SIG-M5 treated with dmso at 0.1 percent for 504 hours (cell line): Measurements from ENCODE around the gene KCNN3.

ENCODE experiments used
- DNase-seq: peaks from one replicate; lab custom pipeline; 2025; ENCODE audit not compliant: unreplicated experiment; lab: John Stamatoyannopoulos, UW

KCNN3 gene

DNA sequence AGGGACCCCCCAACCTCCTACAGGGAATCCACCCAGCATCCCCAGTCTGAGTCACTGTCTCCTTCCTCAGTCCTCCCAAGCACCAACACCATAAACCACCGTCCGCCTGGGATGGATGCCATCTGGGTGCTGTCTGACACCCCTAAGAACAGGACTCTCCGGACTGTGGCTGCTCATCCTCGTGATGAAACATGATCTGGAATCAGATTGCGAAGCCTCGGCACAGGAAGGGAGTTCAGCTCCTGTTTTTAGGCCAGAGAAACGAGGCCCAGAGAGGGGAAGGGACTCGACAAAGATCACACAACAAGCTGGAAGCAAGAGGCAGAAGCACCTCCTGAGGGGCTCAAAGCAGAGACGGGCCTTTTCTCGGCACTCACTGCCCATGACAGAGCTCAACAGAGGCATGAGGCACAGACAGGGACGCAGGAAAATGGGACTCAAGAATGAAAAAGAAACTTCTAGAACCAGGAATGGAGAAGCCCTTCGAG is 8.4 kb downstream of the KCNN3 start:
- DNase-seq: no peak

- peak; percentile 68 for DNase-seq
These were observed 9.8 kb downstream of the KCNN3 start for GRCh38 chr1:154860156-154860870.

GRCh38 chr1:154859786-154860155 is 10.3 kb downstream of the KCNN3 start:
- no peak for DNase-seq

- DNase-seq: no peak
These were observed 10.8 kb downstream of the KCNN3 start for GRCh38 chr1:154859151-154859785.

GRCh38 chr1:154857441-154858215 is 12.5 kb downstream of the KCNN3 start:
- no peak for DNase-seq

DNA sequence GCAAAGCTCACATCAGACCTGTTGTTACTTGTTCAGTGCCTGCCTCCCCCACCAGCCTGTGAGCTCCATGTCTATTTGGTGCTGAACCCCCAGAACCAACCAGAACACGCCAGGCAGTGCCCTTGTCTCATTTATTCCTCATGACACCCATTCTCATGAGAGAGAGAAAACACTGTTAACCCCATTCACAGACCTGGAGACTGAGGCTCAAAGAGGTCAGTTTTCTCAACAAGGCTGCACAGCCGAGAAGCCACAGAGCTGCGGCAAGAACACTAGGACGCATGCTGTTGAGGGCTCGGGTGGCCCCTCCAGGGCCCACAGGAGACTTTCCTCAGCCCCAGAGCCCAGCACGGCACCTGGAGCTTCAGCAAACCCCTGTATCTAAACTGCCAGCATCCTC is 13.1 kb downstream of the KCNN3 start:
- DNase-seq: no peak

DNA sequence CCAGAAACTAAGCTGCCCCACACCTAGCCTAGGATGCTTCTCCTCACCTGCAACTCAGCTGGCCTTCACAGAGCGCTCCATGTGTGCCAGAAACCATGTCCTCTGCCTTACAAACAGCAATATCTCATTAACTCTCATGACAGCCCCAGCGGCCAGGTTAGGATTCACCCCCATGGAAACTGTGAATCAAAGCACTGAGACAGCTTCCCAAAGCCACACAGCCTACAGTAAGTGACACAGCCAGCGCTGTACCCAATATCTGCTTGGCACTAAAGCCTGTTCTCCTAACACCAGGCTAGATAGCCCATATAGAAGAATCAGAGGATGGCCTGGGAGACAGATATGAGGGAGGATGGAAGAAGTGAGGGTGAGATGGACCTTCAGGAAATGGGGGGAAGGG is 13.5 kb downstream of the KCNN3 start:
- DNase-seq: no peak

DNA sequence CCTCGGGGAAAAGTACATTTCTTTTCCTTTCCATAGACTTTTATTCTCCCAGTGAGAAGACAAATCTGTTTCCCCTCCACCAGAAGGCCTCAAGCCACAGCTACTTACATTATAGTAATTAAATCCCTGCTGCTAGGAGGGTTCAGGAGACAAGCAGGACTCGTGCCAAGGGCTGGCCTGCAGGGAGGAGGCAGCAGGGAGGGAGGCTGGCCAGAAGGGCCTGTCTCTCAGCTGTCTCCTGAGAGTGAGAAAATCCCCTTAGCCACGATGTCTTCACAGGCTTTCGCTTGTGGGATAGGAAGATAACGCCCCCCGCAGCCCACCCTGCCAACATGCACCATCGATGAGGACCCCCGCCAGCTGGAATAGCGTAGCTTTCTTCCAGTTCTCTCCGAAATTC is 14.0 kb downstream of the KCNN3 start:
- no peak for DNase-seq

GRCh38 chr1:154855186-154855851 is 14.8 kb downstream of the KCNN3 start:
- no peak for DNase-seq

DNA sequence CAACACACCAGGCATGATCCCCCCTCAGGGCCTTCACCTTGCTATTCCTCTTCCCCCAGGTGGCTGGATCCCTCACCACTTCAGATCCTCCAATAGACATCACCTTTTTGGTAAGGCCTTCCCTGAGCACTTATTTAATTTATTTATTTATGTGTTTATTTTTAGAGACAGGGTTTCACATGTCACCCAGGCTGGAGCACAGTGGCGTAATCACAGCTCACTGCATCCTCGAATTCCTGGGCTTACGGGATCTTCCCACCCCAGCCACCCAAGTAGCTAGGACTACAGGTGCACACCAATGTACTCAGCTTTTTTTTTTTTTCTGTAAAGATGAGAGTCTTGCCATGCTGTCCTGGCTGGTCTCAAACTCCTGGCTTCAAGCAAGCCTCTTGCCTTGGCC is 17.2 kb downstream of the KCNN3 start:
- DNase-seq: no peak

DNA sequence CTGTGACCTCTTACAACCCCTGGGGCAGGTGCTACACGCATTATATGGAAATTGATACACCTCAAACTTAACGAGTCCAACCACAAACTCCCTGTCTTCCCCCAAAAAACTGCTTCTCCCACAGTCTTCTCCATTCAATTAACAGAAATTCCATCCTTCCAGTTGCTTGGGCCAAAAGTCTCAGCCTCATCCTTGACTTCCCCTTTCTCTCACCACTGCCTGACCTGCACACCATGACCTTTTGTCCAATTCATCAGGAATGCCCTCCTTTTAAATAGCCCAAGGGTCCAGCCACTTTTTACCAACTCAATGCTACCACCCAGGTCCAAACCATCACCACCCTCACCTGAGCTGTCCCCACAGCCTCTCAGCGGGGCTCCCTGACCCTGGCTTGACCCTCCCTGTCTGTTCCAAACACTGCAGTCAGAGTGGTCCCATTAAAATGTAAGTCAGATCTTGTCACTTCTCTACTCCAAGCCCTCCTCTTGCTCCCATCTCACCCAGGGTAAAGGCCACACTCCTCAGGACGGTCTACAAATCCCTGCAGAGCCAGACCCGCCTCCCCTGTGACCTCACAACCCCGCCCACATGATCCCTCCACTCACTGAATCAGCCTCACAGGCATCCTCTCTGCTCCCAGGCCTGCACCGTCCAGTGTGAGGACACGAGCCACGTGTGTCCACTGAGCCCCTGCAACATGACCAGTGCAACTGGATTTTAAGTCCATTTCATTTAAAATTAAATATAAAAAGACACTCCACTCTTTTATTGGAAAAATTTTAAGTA is 18.5 kb downstream of the KCNN3 start:
- DNase-seq: no peak

GRCh38 chr1:154849645-154850131 is 20.4 kb downstream of the KCNN3 start:
- no peak for DNase-seq

DNA sequence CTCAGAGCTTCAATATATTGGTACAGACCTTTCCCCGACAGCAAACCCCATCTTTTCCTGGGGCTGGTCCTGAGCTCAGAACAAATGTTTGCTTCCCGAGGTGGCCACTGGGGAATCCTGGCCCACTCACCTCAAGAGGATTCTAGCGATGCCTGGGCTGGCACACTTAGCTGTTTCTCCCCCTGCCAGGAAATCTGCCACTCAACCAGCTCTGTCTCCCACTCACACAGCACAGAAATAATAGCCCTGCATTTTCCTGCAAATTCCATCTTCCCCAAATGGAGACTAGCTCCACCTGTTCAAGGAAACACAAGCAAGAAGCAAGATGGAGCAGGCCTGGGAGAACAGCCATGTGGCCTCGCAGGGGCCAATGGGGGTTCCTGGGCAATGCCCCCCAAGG is 21.1 kb downstream of the KCNN3 start:
- DNase-seq: no peak

- DNase-seq: no peak
These were observed 22.2 kb downstream of the KCNN3 start for GRCh38 chr1:154847891-154848290.

- no peak for DNase-seq
These were observed 23.3 kb downstream of the KCNN3 start for GRCh38 chr1:154846565-154847442.

DNA sequence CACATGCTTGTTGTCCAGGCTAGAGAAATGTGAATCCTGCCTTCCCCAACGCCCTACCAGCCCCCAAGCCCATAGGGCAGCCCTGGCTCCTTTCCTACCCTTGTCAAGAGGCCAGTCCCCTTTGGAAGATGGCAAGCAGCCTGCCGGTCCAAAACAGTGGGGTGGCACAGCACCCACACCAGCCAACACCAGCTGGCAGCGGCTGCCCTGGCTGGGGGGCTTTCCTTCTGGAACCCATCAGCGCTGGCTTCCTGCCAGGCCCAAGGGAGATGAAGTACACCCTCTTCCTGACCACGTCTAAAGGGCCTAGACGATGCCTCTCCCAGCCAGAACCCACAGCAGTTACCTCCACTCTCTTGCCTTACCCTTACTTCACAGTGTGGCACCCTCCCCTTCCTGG is 24.2 kb downstream of the KCNN3 start:
- DNase-seq: no peak

DNA sequence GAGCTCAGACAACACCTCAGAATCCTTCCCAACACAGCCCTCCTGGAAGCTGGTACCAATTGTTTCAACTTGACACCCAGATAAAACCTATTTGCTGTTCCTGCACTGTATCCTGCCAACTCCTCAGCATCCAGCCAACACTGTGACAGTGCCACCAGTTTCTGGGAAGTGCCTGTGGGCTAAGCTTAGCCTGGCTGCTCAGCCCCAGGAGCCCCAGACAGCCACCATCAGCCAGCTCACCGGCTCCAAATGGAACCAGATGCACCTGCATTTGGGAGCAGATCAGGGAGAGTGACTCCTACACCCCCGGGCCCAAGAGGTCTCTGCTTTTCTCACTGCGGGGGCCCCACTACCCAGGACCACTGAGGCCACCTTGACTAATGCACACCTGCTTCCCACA is 24.9 kb downstream of the KCNN3 start:
- no peak for DNase-seq

DNA sequence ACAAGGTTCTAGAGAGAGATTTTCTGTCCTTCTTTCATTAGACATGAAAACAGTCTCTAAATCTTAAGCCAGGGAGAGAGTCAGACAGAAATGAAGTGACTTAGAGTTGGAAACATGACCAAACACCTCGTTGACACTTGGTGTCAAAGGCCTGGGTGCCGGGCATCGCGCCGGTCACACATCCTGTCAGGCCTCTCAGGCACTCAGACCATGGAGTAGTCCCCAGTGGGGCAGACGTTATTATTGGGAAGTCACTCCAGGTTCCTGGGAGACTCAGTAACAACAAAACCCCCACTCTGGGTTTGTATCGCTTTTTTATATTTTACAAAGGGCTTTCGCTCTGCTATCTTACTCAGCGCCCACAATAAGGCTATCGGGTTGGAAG is 25.8 kb downstream of the KCNN3 start:
- DNase-seq: no peak

- no peak for DNase-seq
These were observed 26.3 kb downstream of the KCNN3 start for GRCh38 chr1:154843636-154844296.
